SU-DHL-6 (cell line): ENCODE data around the gene MARVELD3.
"Not testable (repeated sequence)": the region's sequence is repeated elsewhere in the genome, so short reads cannot be mapped to it uniquely, and the experiment has no call there.

ENCODE experiments used
- H2AFZ ChIP-seq: fragments of 200-600 bp; sonication (generic); 2 replicates; pipeline ENCODE4 v1.6.1; 2014; ENCODE audit warnings: low read depth, mild to moderate bottlenecking, moderate library complexity, mixed read lengths, antibody characterized with exemption, low read length; ENCODE audit not compliant: severe bottlenecking
- H3F3A ChIP-seq: fragments of 200-600 bp; shearing (Covaris generic); 2 replicates; pipeline ENCODE4 v1.6.0; 2016; ENCODE audit warnings: antibody characterized with exemption, mild to moderate bottlenecking; ENCODE audit not compliant: insufficient read depth
- H3K27ac ChIP-seq: fragments of 200-600 bp; sonication (generic); 2 replicates; pipeline ENCODE4 v1.5.1; 2016; ENCODE audit warnings: low read depth, mild to moderate bottlenecking, low read length, moderate library complexity, mixed read lengths
- H3K27me3 ChIP-seq: fragments of 200-600 bp; sonication (generic), shearing (Covaris generic); 2 replicates; pipeline ENCODE4 v1.6.0; 2014; ENCODE audit warnings: mild to moderate bottlenecking, low read length
- H3K36me3 ChIP-seq: fragments of 200-600 bp; sonication (generic); 2 replicates; pipeline ENCODE4 v1.6.1; 2014; ENCODE audit warnings: mild to moderate bottlenecking, low read length, mixed read lengths
- H3K4me2 ChIP-seq: fragments of 300-600, 200-600 bp; shearing (Covaris generic), sonication (generic); 2 replicates; pipeline ENCODE4 v1.6.0; 2014; ENCODE audit warnings: low read length, low read depth, mild to moderate bottlenecking; ENCODE audit not compliant: poor library complexity, severe bottlenecking
- H3K4me3 ChIP-seq: fragments of 200-600 bp; sonication (generic); 2 replicates; pipeline ENCODE4 v1.5.1; 2014; ENCODE audit warnings: antibody characterized with exemption, low read length, mild to moderate bottlenecking, mixed read lengths; ENCODE audit not compliant: insufficient read depth, poor library complexity, severe bottlenecking
- H3K79me2 ChIP-seq: fragments of 200-600 bp; sonication (generic); 2 replicates; pipeline ENCODE4 v1.6.1; 2014; ENCODE audit warnings: mild to moderate bottlenecking, low read length, moderate library complexity; ENCODE audit not compliant: insufficient read depth
- H3K9ac ChIP-seq: fragments of 200-600 bp; sonication (generic); 2 replicates; pipeline ENCODE4 v1.7.0; 2014; ENCODE audit warnings: mild to moderate bottlenecking, low read length
- H3K9me2 ChIP-seq: fragments of 200-600 bp; sonication (generic); replicated peaks from 2 replicates; pipeline ENCODE4 v1.6.1; 2014; ENCODE audit warnings: low read length; ENCODE audit not compliant: insufficient read depth
- H3K9me3 ChIP-seq: fragments of 200-600 bp; sonication (generic); 2 replicates; pipeline ENCODE4 v1.6.1; 2014; ENCODE audit warnings: low read length, mixed read lengths; ENCODE audit not compliant: insufficient read depth
- H4K20me1 ChIP-seq: fragments of 200-600 bp; sonication (generic); 2 replicates; pipeline ENCODE4 v1.6.1; 2014; ENCODE audit warnings: low read depth, mild to moderate bottlenecking, antibody characterized with exemption, low read length, moderate library complexity, mixed read lengths
- EZH2phosphoT487 ChIP-seq: fragments of 200-600 bp; sonication (generic), shearing (Covaris generic); conservative IDR thresholded peaks from 2 replicates; pipeline ENCODE4 v1.6.1; 2018; ENCODE audit warnings: mild to moderate bottlenecking, antibody characterized with exemption, low read length, moderate library complexity, mixed read lengths
- TF ChIP-seq, protein P1 (sequence below): fragments of 200-600 bp; sonication (generic); IDR thresholded peaks from one replicate; pipeline ENCODE4 v1.5.1; 2017; ENCODE audit warnings: antibody characterized with exemption, mild to moderate bottlenecking, low read length, moderate library complexity; ENCODE audit not compliant: insufficient read depth, poor library complexity, severe bottlenecking

The MARVELD3 gene

DNA sequence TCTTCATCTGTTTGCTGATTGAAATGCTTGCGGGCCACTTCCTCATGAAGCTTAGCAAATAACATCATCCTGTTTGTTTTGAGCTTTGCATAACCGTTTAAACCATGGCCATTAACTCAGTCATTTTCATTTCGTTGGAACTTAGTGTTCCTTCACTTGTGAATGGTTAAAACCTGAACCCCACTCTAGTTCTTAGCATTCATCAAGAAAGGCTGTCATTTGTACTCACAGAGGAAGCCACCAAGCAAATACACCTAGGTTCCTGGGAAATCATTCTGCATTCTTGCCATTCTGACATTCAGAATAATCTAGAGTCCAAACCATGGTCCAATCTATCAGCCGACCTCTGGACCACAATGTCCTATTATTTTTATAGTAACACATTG lies 40.7 kb upstream of the MARVELD3 start:
- no peak overlapping the region for H2AFZ ChIP-seq
- H3K4me3 ChIP-seq, result no peak overlapping the region
- H3K4me2 ChIP-seq, result no peak overlapping the region
- H4K20me1 ChIP-seq, result no peaks in the 10 kb centered on the region
- no peak overlapping the region for H3K9ac ChIP-seq
- no peaks in the 10 kb centered on the region for H3F3A ChIP-seq
- no peaks in the 10 kb centered on the region for H3K36me3 ChIP-seq
- no peaks in the 10 kb centered on the region for H3K9me2 ChIP-seq
- TF ChIP-seq EZH2phosphoT487, result no peak
- TF ChIP-seq, protein P1, sequence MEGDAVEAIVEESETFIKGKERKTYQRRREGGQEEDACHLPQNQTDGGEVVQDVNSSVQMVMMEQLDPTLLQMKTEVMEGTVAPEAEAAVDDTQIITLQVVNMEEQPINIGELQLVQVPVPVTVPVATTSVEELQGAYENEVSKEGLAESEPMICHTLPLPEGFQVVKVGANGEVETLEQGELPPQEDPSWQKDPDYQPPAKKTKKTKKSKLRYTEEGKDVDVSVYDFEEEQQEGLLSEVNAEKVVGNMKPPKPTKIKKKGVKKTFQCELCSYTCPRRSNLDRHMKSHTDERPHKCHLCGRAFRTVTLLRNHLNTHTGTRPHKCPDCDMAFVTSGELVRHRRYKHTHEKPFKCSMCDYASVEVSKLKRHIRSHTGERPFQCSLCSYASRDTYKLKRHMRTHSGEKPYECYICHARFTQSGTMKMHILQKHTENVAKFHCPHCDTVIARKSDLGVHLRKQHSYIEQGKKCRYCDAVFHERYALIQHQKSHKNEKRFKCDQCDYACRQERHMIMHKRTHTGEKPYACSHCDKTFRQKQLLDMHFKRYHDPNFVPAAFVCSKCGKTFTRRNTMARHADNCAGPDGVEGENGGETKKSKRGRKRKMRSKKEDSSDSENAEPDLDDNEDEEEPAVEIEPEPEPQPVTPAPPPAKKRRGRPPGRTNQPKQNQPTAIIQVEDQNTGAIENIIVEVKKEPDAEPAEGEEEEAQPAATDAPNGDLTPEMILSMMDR, result no peak
- no peaks in the 10 kb centered on the region for H3K27me3 ChIP-seq
- H3K79me2 ChIP-seq, result no peaks in the 10 kb centered on the region
- no peaks in the 10 kb centered on the region for H3K9me3 ChIP-seq
- no peak overlapping the region for H3K27ac ChIP-seq

DNA sequence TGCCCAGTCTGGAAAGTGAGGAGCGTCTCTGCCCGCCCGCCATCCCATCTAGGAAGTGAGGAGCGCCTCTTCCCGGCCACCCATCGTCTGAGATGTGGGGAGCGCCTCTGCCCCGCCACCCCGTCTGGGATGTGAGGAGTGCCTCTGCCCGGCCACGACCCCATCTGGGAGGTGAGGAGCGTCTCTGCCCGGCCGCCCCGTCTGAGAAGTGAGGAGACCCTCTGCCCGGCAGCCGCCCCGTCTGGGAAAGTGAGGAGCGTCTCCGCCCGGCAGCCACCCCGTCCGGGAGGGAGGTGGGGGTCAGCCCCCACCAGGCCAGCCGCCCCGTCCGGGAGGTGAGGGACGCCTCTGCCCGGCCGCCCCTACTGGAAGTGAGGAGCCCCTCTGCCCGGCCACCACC lies 36.6 kb upstream of the MARVELD3 start:
- not testable (repeated sequence) for H3F3A ChIP-seq, H2AFZ ChIP-seq, H3K9me3 ChIP-seq, H3K9me2 ChIP-seq, H3K27me3 ChIP-seq, H3K27ac ChIP-seq, H3K4me3 ChIP-seq, H3K4me2 ChIP-seq, H3K9ac ChIP-seq, H3K36me3 ChIP-seq, H4K20me1 ChIP-seq, H3K79me2 ChIP-seq

DNA sequence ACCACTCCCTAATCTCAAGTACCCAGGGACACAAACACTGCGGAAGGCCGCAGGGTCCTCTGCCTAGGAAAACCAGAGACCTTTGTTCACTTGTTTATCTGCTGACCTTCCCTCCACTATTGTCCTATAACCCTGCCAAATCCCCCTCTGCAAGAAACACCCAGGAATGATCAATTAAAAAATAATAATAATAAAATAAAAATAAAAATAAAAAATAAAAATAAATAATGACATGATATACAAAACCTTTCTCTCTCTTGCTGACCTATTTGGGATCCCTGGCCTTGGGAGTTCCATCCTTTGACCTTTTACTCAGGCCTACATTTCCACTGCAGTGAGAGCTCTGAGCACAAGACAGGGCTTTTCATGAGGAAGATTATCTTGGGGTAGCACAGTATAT lies 35.9 kb upstream of the MARVELD3 start:
- not testable (repeated sequence) for H3F3A ChIP-seq, H3K36me3 ChIP-seq, H3K4me3 ChIP-seq, H3K9ac ChIP-seq, H2AFZ ChIP-seq, H3K9me3 ChIP-seq, H3K9me2 ChIP-seq, H3K4me2 ChIP-seq, H4K20me1 ChIP-seq, H3K27me3 ChIP-seq, H3K27ac ChIP-seq, H3K79me2 ChIP-seq

DNA sequence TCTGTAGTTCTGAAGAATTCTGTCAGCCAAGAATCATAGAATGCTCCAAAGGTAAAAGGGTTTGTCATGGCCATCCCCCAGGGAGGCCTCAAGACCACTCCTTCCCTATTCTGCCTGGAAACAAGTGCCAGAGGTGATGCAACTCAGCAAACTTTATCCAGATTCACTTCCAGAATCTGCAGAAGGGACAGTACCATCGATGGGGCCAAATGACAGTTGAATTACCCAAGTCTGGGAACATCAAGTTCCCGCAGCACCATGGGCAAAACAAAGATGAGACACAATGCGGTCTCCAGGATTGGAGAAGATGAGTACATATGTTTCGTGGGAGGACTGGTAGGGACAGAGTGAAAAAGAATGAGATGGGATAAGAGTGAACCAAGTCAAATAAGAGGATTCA lies 35.4 kb upstream of the MARVELD3 start:
- H3K36me3 ChIP-seq, result no peaks in the 10 kb centered on the region
- H3K9me3 ChIP-seq, result no peaks in the 10 kb centered on the region
- no peak overlapping the region for H3K4me3 ChIP-seq
- H3K9me2 ChIP-seq, result no peaks in the 10 kb centered on the region
- H3F3A ChIP-seq, result no peaks in the 10 kb centered on the region
- no peak overlapping the region for H3K9ac ChIP-seq
- H3K4me2 ChIP-seq, result no peak overlapping the region
- peaks cover 3% of the 10 kb centered on the region; the same call in 1 of the 2 replicates for H3K27me3 ChIP-seq
- H2AFZ ChIP-seq, result no peak overlapping the region
- H3K27ac ChIP-seq, result no peak overlapping the region
- no peak for TF ChIP-seq EZH2phosphoT487
- TF ChIP-seq, protein P1, result no peak
- H3K79me2 ChIP-seq, result no peaks in the 10 kb centered on the region
- no peaks in the 10 kb centered on the region for H4K20me1 ChIP-seq
